Keratinocyte (primary cell): ENCODE measurements around the gene GPR173. TPM values are rescaled to one million over a fixed set of nuclear protein-coding genes. Genes with fewer than 3 reads are reported as not detected.

Experiments used
- DNase-seq: peaks from one replicate; pipeline ENCODE4 v3.0.0-alpha.2; 2011; ENCODE audit warnings: low read depth, missing footprints, low spot score
- FAIRE-seq: peaks from 2 replicates; lab custom pipeline; 2011; peaks lifted over from hg19 to GRCh38; lab: Jason Lieb, UNC
- H2AFZ ChIP-seq: 2 replicates; pipeline ENCODE4 v1.6.0; 2012; ENCODE audit warnings: low read length, control low read depth, inconsistent platforms; ENCODE audit not compliant: control insufficient read depth
- H3K27ac ChIP-seq: 2 replicates; pipeline ENCODE4 v1.5.1; 2011; ENCODE audit warnings: low read length; ENCODE audit not compliant: control insufficient read depth, insufficient read depth
- H3K27me3 ChIP-seq: 3 replicates; pipeline ENCODE4 v1.6.0; 2011; ENCODE audit warnings: low read length; ENCODE audit not compliant: control insufficient read depth, insufficient read depth; ENCODE audit errors: extremely low read depth
- H3K36me3 ChIP-seq, 2 experiments: 2 replicates in 1 of 2; 3 replicates in 1 of 2; pipeline ENCODE4 v1.5.1; 2011; ENCODE audit warnings: low read length in 2 of 2, mild to moderate bottlenecking in 1 of 2; ENCODE audit not compliant: control insufficient read depth in 2 of 2, insufficient read depth in 2 of 2; ENCODE audit errors: extremely low read depth in 1 of 2
- H3K4me1 ChIP-seq: 3 replicates; pipeline ENCODE4 v1.5.1; 2011; ENCODE audit warnings: low read length; ENCODE audit not compliant: control insufficient read depth, insufficient read depth; ENCODE audit errors: extremely low read depth
- H3K4me2 ChIP-seq: 3 replicates; pipeline ENCODE4 v1.6.0; 2011; ENCODE audit warnings: low read depth, low read length; ENCODE audit not compliant: control insufficient read depth, insufficient read depth; ENCODE audit errors: extremely low read depth
- H3K4me3 ChIP-seq, 3 experiments: fragments of 200-600 bp in 1 of 3; sonication (generic) in 1 of 3; 2 replicates in 2 of 3; 3 replicates in 1 of 3; pipeline ENCODE4 v1.5.1; 2011 to 2016; ENCODE audit warnings: low read length in 3 of 3, mild to moderate bottlenecking in 3 of 3, control low read depth in 2 of 3, inconsistent platforms in 1 of 3, low read depth in 1 of 3, mixed read lengths in 1 of 3, mixed run types in 1 of 3, moderate library complexity in 1 of 3; ENCODE audit not compliant: control insufficient read depth in 2 of 3, insufficient read depth in 2 of 3; ENCODE audit errors: extremely low read depth in 1 of 3
- H3K79me2 ChIP-seq: 2 replicates; pipeline ENCODE4 v1.6.0; 2012; ENCODE audit warnings: low read length; ENCODE audit not compliant: control insufficient read depth, insufficient read depth
- H3K9ac ChIP-seq: 3 replicates; pipeline ENCODE4 v1.6.0; 2011; ENCODE audit warnings: low read length; ENCODE audit not compliant: control insufficient read depth, insufficient read depth; ENCODE audit errors: extremely low read depth
- H3K9me1 ChIP-seq: 3 replicates; pipeline ENCODE4 v1.6.0; 2011; ENCODE audit warnings: low read length; ENCODE audit not compliant: control insufficient read depth, insufficient read depth; ENCODE audit errors: extremely low read depth
- H3K9me3 ChIP-seq: 2 replicates; pipeline ENCODE4 v1.5.1; 2012; ENCODE audit warnings: low read depth, low read length; ENCODE audit not compliant: control insufficient read depth
- H4K20me1 ChIP-seq: 3 replicates; pipeline ENCODE4 v1.6.0; 2011; ENCODE audit warnings: low read length; ENCODE audit not compliant: control insufficient read depth, insufficient read depth; ENCODE audit errors: extremely low read depth
- CTCF ChIP-seq, 3 experiments: IDR thresholded peaks in 1 of 3; conservative IDR thresholded peaks in 1 of 3; optimal IDR thresholded peaks in 1 of 3; 2 replicates in 2 of 3; 3 replicates in 1 of 3; pipeline versions ENCODE3 to v1.5.1; 2011; ENCODE audit warnings: low read length in 3 of 3, mild to moderate bottlenecking in 3 of 3, moderate library complexity in 2 of 3, control low read depth in 1 of 3, inconsistent platforms in 1 of 3; ENCODE audit not compliant: insufficient read depth in 2 of 3; ENCODE audit errors: extremely low read depth in 1 of 3
- EZH2 ChIP-seq: IDR thresholded peaks from one replicate; pipeline ENCODE4 v1.6.1; 2012; ENCODE audit warnings: inconsistent platforms, mild to moderate bottlenecking, low read length, moderate library complexity
- dilution Hi-C: fragments of 300-500 bp; cut with MboI; formaldehyde crosslinking; loops from one replicate; pipeline ENCODE4 v1.7.0; 2020; ENCODE audit warnings: low sequenced_read_pairs; ENCODE audit not compliant: extremely low pct_ligation_motif_present
- polyA plus RNA-seq, 5 experiments: library from polyadenylated mRNA; depleted of rRNA in 3 of 5; stranded (reverse) in 3 of 5; stranded (forward) in 1 of 5; unstranded in 1 of 5; fragments of >200 nt; gene quantifications; 1 replicate in 1 of 5; 2 replicates in 3 of 5; 3 replicates in 1 of 5; pipeline versions ENCODE4 v1.2.1 to v1.2.3, GENCODE V29; 2011 to 2012; ENCODE audit warnings: missing spikeins in 2 of 5, low read depth in 1 of 5, low replicate concordance in 1 of 5

GPR173 gene
- polyA plus RNA-seq, 1 donor (not counting 4 experiments of a cell fraction or from before 2014, with no cell fraction given) = 0.08 TPM

- peaks cover 4% of the 10 kb centered on the region for H3K4me1 ChIP-seq
- no peak overlapping the region for H3K4me3 ChIP-seq
- H3K9me3 ChIP-seq = no peaks in the 10 kb centered on the region
- H2AFZ ChIP-seq = no peak overlapping the region
- TF ChIP-seq CTCF (optimal IDR thresholded peaks at IDR 0.05 in 1 of 3, IDR thresholded peaks at IDR 0.05 in 1 of 3, conservative IDR thresholded peaks at IDR 0.05 in 1 of 3; ENCODE audit: extremely low read depth in 1 of 3, insufficient read depth in 2 of 3, low read length in 3 of 3) (no peak), EZH2 (no peak)
- H3K27ac ChIP-seq = no peak overlapping the region
- H3K9ac ChIP-seq = no peak overlapping the region
- FAIRE-seq (no peak), DNase-seq (no peak)
- H3K79me2 ChIP-seq = peaks cover 2% of the 10 kb centered on the region
- dilution Hi-C loops = no loop called here
- H4K20me1 ChIP-seq = no peaks in the 10 kb centered on the region
- peaks cover 7% of the 10 kb centered on the region in 2 experiments for H3K36me3 ChIP-seq
- no peak overlapping the region for H3K4me2 ChIP-seq
- H3K27me3 ChIP-seq = no peaks in the 10 kb centered on the region
- no peaks in the 10 kb centered on the region for H3K9me1 ChIP-seq
These were observed 32.3 kb downstream of the GPR173 start for GRCh38 chrX:53080628-53081580.

GRCh38 chrX:53081925-53082772, 33.6 kb downstream of the GPR173 start, which contains the start of gene TSPYL2:
Gene TSPYL2 (plus strand): TSS chrX:53082367. CDS start chrX:53082499, 132 bp downstream.
- H3K4me1 ChIP-seq = peaks cover 4% of the 10 kb centered on the region
- dilution Hi-C loops = no loop called here
- peak within 1 kb of the TSS; percentile 63 to 69 (median 66) for H3K4me3 ChIP-seq
- H3K27ac ChIP-seq = peak within 1 kb of the TSS; percentile 68
- no peak for FAIRE-seq
- H3K9me1 ChIP-seq = no peaks in the 10 kb centered on the region
- no peaks in the 10 kb centered on the region for H3K27me3 ChIP-seq
- peak within 1 kb of the TSS; percentile 74 for H3K9ac ChIP-seq
- no peak within 1 kb of the TSS for H2AFZ ChIP-seq
- peak; percentile 66 for DNase-seq
- no peaks in the 10 kb centered on the region for H3K9me3 ChIP-seq
- H3K79me2 ChIP-seq = peaks cover 2% of the 10 kb centered on the region
- TF ChIP-seq CTCF (optimal IDR thresholded peaks at IDR 0.05 in 1 of 3, IDR thresholded peaks at IDR 0.05 in 1 of 3, conservative IDR thresholded peaks at IDR 0.05 in 1 of 3; ENCODE audit: extremely low read depth in 1 of 3, insufficient read depth in 2 of 3, low read length in 3 of 3) (no peak), EZH2 (no peak)
- H3K36me3 ChIP-seq = peaks cover 8 to 10% of the 10 kb centered on the region in 2 experiments
- no peaks in the 10 kb centered on the region for H4K20me1 ChIP-seq
- peak within 1 kb of the TSS; percentile 76 for H3K4me2 ChIP-seq
